Sigmoid colon (tissue), 7 donors: ENCODE results near the gene ADH7. TPM values are rescaled to one million over a fixed set of nuclear protein-coding genes. Genes with fewer than 3 reads are reported as not detected.

Experiments used
- DNase-seq: peaks from one replicate; pipeline ENCODE4 v3.0.0-alpha.2; 2019
- H3K27ac ChIP-seq, 4 donors: fragments of 200-600 bp; sonication (generic); one replicate each; pipeline ENCODE4 v1.5.1; 2016 to 2019; ENCODE audit warnings: mild to moderate bottlenecking in 1 of 4
- H3K27me3 ChIP-seq, 3 donors: fragments of 200-600 bp; sonication (generic); one replicate each; pipeline ENCODE4 v1.5.1; 2019; ENCODE audit warnings: mild to moderate bottlenecking in 1 of 3
- H3K36me3 ChIP-seq, 4 donors: fragments of 200-600 bp; sonication (generic); one replicate each; pipeline ENCODE4 v1.5.1; 2016 to 2019
- H3K4me1 ChIP-seq, 4 donors: fragments of 200-600 bp; sonication (generic); one replicate each; pipeline ENCODE4 v1.5.1; 2017 to 2019
- H3K4me3 ChIP-seq, 4 donors: fragments of 200-600 bp; sonication (generic); one replicate each; pipeline ENCODE4 v1.5.1; 2017 to 2019; ENCODE audit warnings: mild to moderate bottlenecking in 2 of 4, moderate library complexity in 1 of 4
- H3K9me3 ChIP-seq, 4 donors: fragments of 200-600 bp in 3 of 4; sonication (generic) in 3 of 4; one replicate each; pipeline versions ENCODE4 v1.5.1 to v1.6.1; 2013 to 2019
- EP300 ChIP-seq, 4 donors: sonication (generic); formaldehyde crosslinking; IDR thresholded peaks; one replicate each; pipeline ENCODE4 v1.6.1; 2017; ENCODE audit warnings: antibody characterized with exemption in 4 of 4
- POLR2A ChIP-seq, 2 donors: fragments of 450-650 bp; IDR thresholded peaks; one replicate each; pipeline ENCODE4 v1.6.1; 2016; ENCODE audit warnings: antibody characterized with exemption in 2 of 2, mild to moderate bottlenecking in 2 of 2, moderate library complexity in 2 of 2
- POLR2AphosphoS5 ChIP-seq, 4 donors: sonication (generic); formaldehyde crosslinking; IDR thresholded peaks; one replicate each; pipeline ENCODE4 v1.6.1; 2017; ENCODE audit warnings: antibody characterized with exemption in 4 of 4
- WGBS, 2 donors: extraction: QIAGEN DNeasy Blood & Tissue Kit; methylation state at CpG; one replicate each; pipeline ENCODE4 v1.1.7; 2013; 5-methylcytosine and 5-hydroxymethylcytosine counted together
- intact Hi-C: fragments of 100-400 bp; cut with DNase I; formaldehyde crosslinking; loops from one replicate; pipeline ENCODE4 v1.15.1; 2023
- polyA plus RNA-seq, 3 donors: library from polyadenylated mRNA; stranded (reverse); fragments of 200-250 nt; gene quantifications; one replicate each; pipeline ENCODE4 v1.2.3, GENCODE V29; 2013
- total RNA-seq, 4 donors: library from RNA; depleted of rRNA; stranded (reverse); fragments of >200 nt; gene quantifications; one replicate each; pipeline ENCODE4 v1.1.0, GENCODE V29; 2016
- TF ChIP-seq, protein P1 (sequence below), 4 experiments: fragments of 450-650 bp in 3 of 4; fragments of 200-600 bp in 1 of 4; IDR thresholded peaks; one replicate each; pipeline ENCODE4 v1.5.1; 2016 to 2019; ENCODE audit warnings: antibody characterized with exemption in 4 of 4, mild to moderate bottlenecking in 3 of 4, moderate library complexity in 2 of 4
- donor health status: healthy with polysubstance abuse.
- donor health status: Bipolar disorder and iron deficiency.
- donor health status: healthy.

ADH7 gene
- total and polyA plus RNA-seq, 7 donors: 0.03 to 0.60 TPM; not detected in 5

GRCh38 chr4:99405433-99406115 is 29.6 kb downstream of the ADH7 start:
- intact Hi-C loops: loop anchor here (1.0 to 5.0 kb wide), 4 partner anchors 57 to 408 kb away; partner anchors contain the start of gene METAP1
- DNase-seq: peak; percentile 87
- WGBS, 2 donors: 36 to 37% methylated on average over 6 of the region's 6 CpGs
- TF ChIP-seq POLR2AphosphoS5 (IDR thresholded peaks at IDR 0.05) (peak in 2 of 4 donors; percentile 40 to 41), POLR2A (IDR thresholded peaks at IDR 0.05) (no peak), EP300 (IDR thresholded peaks at IDR 0.05) (no peak)
- TF ChIP-seq, protein P1, sequence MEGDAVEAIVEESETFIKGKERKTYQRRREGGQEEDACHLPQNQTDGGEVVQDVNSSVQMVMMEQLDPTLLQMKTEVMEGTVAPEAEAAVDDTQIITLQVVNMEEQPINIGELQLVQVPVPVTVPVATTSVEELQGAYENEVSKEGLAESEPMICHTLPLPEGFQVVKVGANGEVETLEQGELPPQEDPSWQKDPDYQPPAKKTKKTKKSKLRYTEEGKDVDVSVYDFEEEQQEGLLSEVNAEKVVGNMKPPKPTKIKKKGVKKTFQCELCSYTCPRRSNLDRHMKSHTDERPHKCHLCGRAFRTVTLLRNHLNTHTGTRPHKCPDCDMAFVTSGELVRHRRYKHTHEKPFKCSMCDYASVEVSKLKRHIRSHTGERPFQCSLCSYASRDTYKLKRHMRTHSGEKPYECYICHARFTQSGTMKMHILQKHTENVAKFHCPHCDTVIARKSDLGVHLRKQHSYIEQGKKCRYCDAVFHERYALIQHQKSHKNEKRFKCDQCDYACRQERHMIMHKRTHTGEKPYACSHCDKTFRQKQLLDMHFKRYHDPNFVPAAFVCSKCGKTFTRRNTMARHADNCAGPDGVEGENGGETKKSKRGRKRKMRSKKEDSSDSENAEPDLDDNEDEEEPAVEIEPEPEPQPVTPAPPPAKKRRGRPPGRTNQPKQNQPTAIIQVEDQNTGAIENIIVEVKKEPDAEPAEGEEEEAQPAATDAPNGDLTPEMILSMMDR (IDR thresholded peaks at IDR 0.05): peak; percentile 92 to 98 (median 96)
- Histone ChIP-seq H3K27ac (peak overlapping the region; percentile 62 to 76 (median 64)), H3K36me3 (no peaks in the 10 kb centered on the region), H3K27me3 (no peaks in the 10 kb centered on the region), H3K9me3 (no peaks in the 10 kb centered on the region), H3K4me1 (peaks cover 0 to 37% (median 31%) of the 10 kb centered on the region in 4 donors), H3K4me3 (no peak overlapping the region)

GRCh38 chr4:99404595-99405287 is 30.4 kb downstream of the ADH7 start:
- no peak for DNase-seq
- 30 to 49% methylated on average over 4 of the region's 4 CpGs for WGBS, 2 donors
- H3K36me3 ChIP-seq: no peaks in the 10 kb centered on the region
- H3K4me1 ChIP-seq: peaks cover 0 to 37% (median 31%) of the 10 kb centered on the region in 4 donors
- TF ChIP-seq EP300 (IDR thresholded peaks at IDR 0.05) (no peak), POLR2AphosphoS5 (IDR thresholded peaks at IDR 0.05) (no peak)
- intact Hi-C loops: loop anchor here (1.0 to 5.0 kb wide), 4 partner anchors 58 to 407 kb away; partner anchors contain the start of gene METAP1
- peak overlapping the region; percentile 62 to 76 (median 64) for H3K27ac ChIP-seq
- no peaks in the 10 kb centered on the region for H3K9me3 ChIP-seq
- H3K4me3 ChIP-seq: no peak overlapping the region
- H3K27me3 ChIP-seq: no peaks in the 10 kb centered on the region

DNA sequence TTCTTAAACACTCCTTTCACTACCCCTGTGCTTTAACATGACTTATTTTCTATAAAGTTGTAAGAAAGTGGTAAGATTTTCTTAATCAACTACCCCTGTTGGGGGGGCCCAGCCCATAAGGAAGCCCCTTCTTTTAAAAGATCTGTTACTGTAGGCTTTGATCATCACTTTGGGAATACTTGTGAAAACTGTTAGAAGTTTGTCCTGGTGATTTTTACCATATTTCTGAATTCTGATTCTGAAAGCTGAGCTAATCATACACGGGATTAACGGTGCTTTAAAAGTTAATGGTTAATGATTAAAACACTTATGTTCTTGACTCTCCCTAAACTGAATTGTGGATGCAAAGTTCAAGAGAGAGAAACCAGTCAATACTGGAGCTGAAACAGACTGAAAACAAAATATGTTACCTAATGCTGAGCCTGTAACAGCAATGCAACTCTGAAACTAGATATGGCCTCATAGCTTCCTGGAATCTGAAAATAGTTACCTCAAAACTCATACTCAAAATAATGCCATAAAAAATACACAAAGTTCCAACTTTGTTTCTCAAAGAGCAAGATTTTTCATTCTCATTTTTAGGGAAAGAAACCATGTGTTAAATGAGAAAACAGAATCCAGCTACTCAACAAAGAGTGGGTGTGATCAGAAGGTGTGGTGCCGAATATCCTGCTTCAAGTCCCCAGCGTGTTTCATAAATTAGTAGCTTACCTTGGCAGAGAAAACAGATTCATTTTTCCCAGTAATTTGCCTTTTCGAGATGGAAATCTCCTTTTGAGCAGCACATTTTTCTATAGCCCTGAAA is 31.6 kb downstream of the ADH7 start:
- intact Hi-C loops: loop anchor here (2.0 kb wide), 1 partner anchor 201 kb away; no protein-coding TSS in a partner anchor
- TF ChIP-seq POLR2AphosphoS5 (IDR thresholded peaks at IDR 0.05) (peak in 2 of 4 donors; percentile 13 to 17), EP300 (IDR thresholded peaks at IDR 0.05) (no peak)
- H3K4me3 ChIP-seq: no peak overlapping the region
- no peaks in the 10 kb centered on the region for H3K9me3 ChIP-seq
- peaks cover 0 to 34% (median 26%) of the 10 kb centered on the region in 4 donors for H3K4me1 ChIP-seq
- DNase-seq: no peak
- 17 to 56% methylated on average over 5 of the region's 5 CpGs for WGBS, 2 donors
- peak overlapping the region; percentile 62 to 76 (median 64) for H3K27ac ChIP-seq
- H3K36me3 ChIP-seq: no peaks in the 10 kb centered on the region
- no peaks in the 10 kb centered on the region for H3K27me3 ChIP-seq

- DNase-seq: no peak
- TF ChIP-seq POLR2A (IDR thresholded peaks at IDR 0.05) (no peak), POLR2AphosphoS5 (IDR thresholded peaks at IDR 0.05) (no peak), EP300 (IDR thresholded peaks at IDR 0.05) (no peak)
- TF ChIP-seq, protein P1 (IDR thresholded peaks at IDR 0.05): no peak
- peaks cover 0 to 26% (median 17%) of the 10 kb centered on the region in 4 donors for H3K4me1 ChIP-seq
- WGBS, 2 donors: 94 to 96% methylated on average over 3 of the region's 3 CpGs
- H3K4me3 ChIP-seq: no peak overlapping the region
- H3K27me3 ChIP-seq: no peaks in the 10 kb centered on the region
- peak overlapping the region; percentile 62 to 76 (median 64) for H3K27ac ChIP-seq
- H3K36me3 ChIP-seq: no peaks in the 10 kb centered on the region
- no peaks in the 10 kb centered on the region for H3K9me3 ChIP-seq
- intact Hi-C loops: no loop called here
These were observed 32.4 kb downstream of the ADH7 start for GRCh38 chr4:99402765-99403164.

- no peak for TF ChIP-seq POLR2AphosphoS5 (IDR thresholded peaks at IDR 0.05)
- no peak for TF ChIP-seq POLR2A (IDR thresholded peaks at IDR 0.05)
- no peak for TF ChIP-seq EP300 (IDR thresholded peaks at IDR 0.05)
- TF ChIP-seq, protein P1 (IDR thresholded peaks at IDR 0.05): no peak
- no peak for DNase-seq
- Histone ChIP-seq H3K27me3 (no peaks in the 10 kb centered on the region), H3K36me3 (no peaks in the 10 kb centered on the region), H3K27ac (no peak overlapping the region), H3K4me3 (no peak overlapping the region), H3K9me3 (no peaks in the 10 kb centered on the region), H3K4me1 (peaks cover 0 to 24% (median 15%) of the 10 kb centered on the region in 4 donors)
- intact Hi-C loops: no loop called here
These were observed 34.3 kb downstream of the ADH7 start for GRCh38 chr4:99400831-99401230.
